ENCODE measurements around the gene SEMA5B.

SEMA5B gene

DNA sequence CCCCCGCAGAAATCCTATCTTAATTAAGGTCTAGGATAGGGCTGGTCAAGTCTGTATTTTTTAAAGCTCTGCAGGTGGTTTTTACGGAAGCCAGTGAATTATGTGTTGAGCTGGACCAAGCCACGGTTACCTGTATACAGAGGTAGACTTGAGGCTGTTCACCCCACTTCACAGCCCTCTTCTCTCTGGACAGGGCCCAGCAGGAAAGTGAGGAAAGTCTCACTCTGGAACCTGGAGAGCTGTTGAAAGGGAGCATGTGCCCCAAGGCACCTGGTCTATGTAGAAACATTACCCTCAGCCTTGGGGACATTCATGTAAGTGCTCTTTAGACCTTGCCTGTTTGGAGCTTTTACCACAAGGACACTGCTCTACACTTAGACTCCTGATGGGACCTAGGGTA, 6.9 kb downstream of the SEMA5B start:
- Histone ChIP-seq H3K27me3 (ENCODE audit: control insufficient read depth, insufficient read depth, low read length) (peaks cover 12% of the 10 kb centered on the region), H3K4me3 (ENCODE audit: low read length) (no peak overlapping the region), H3K36me3 (ENCODE audit: control insufficient read depth, low read depth, low read length) (no peaks in the 10 kb centered on the region)

DNA sequence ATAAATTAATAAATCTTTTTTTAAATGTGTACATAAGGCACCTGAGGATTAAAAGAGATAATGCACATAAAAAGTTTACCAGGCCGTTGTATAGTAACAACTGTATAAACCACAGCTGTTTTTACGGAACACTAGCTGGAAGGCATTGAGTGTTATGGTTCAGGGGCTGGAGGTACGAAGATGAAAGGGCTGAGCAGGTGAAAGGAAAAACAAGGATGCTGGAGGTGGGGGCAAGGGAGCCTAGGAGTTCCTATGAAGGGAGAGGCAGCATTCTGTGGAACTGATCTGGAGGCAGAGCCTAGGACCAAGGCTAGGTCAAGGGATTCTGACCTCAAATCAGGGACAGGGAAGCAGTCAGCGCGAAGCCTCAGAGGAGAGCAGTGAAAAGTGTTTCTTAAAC, 8.0 kb downstream of the SEMA5B start:
- H3K4me3 ChIP-seq (ENCODE audit: low read length): no peak overlapping the region
- no peaks in the 10 kb centered on the region for H3K36me3 ChIP-seq (ENCODE audit: control insufficient read depth, low read depth, low read length)
- H3K9me3 ChIP-seq (ENCODE audit: control insufficient read depth, low read depth, low read length): no peaks in the 10 kb centered on the region
- H3K27me3 ChIP-seq (ENCODE audit: control insufficient read depth, insufficient read depth, low read length): peaks cover 1% of the 10 kb centered on the region
- H3K4me1 ChIP-seq (ENCODE audit: control insufficient read depth, low read depth, low read length): peaks cover 32% of the 10 kb centered on the region
- no peak overlapping the region for H3K27ac ChIP-seq (ENCODE audit: low read length)
- no peak overlapping the region for H3K9ac ChIP-seq (ENCODE audit: low read length)

More for the DNA sequence above, 6.9 kb downstream of the SEMA5B start:
- H3K9ac ChIP-seq (ENCODE audit: low read length): no peak overlapping the region
- peaks cover 38% of the 10 kb centered on the region for H3K4me1 ChIP-seq (ENCODE audit: control insufficient read depth, low read depth, low read length)
- H3K9me3 ChIP-seq (ENCODE audit: control insufficient read depth, low read depth, low read length): no peaks in the 10 kb centered on the region
- H3K27ac ChIP-seq (ENCODE audit: low read length): no peak overlapping the region

DNA sequence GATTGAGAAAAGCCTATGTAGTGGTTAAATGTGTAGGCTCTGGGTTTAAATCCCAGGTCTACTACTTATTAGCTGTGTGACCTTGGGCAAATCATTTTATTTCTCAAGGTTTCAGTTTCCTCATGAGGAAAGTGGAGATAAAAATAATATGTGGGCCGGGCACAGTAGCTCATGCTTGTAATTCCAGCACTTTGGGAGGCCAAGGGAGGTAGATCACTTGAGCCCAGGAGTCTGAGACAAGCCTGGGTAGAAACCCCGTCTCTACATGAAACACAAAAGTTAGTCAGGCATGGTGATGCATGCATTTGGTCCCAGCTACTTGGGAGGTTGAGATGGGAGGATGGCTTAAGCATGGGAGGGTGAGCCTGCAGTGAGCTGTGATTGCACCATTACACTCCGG, 8.4 kb downstream of the SEMA5B start:
- H3K27me3 ChIP-seq (ENCODE audit: control insufficient read depth, insufficient read depth, low read length): no peaks in the 10 kb centered on the region
- no peaks in the 10 kb centered on the region for H3K36me3 ChIP-seq (ENCODE audit: control insufficient read depth, low read depth, low read length)
- H3K27ac ChIP-seq (ENCODE audit: low read length): no peak overlapping the region
- no peak overlapping the region for H3K4me3 ChIP-seq (ENCODE audit: low read length)
- H3K9me3 ChIP-seq (ENCODE audit: control insufficient read depth, low read depth, low read length): no peaks in the 10 kb centered on the region
- peaks cover 32% of the 10 kb centered on the region for H3K4me1 ChIP-seq (ENCODE audit: control insufficient read depth, low read depth, low read length)
- H3K9ac ChIP-seq (ENCODE audit: low read length): no peak overlapping the region

DNA sequence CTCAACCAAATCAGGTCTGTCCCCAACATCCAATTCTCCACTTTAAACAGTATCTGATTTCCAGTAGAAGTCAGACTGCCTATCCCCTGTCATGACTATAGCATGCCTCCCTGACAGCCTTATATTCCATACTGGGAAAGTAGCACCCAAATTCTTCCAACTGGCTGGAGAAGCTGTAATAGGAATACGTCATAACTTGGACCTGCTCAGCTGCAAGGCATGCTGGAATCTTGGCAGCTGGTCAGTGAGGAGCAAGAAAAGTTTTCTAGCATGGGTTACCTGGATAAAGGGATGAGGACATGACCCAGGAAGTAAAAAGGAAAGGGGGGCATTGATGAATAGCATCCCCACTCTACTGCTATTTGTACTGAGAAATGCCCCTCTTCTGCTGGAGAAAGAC, 8.9 kb downstream of the SEMA5B start:
- Histone ChIP-seq H3K27me3 (ENCODE audit: control insufficient read depth, insufficient read depth, low read length) (no peaks in the 10 kb centered on the region), H3K9ac (ENCODE audit: low read length) (no peak overlapping the region), H3K36me3 (ENCODE audit: control insufficient read depth, low read depth, low read length) (no peaks in the 10 kb centered on the region), H3K4me3 (ENCODE audit: low read length) (no peak overlapping the region), H3K4me1 (ENCODE audit: control insufficient read depth, low read depth, low read length) (peaks cover 32% of the 10 kb centered on the region), H3K27ac (ENCODE audit: low read length) (no peak overlapping the region), H3K9me3 (ENCODE audit: control insufficient read depth, low read depth, low read length) (no peaks in the 10 kb centered on the region)

DNA sequence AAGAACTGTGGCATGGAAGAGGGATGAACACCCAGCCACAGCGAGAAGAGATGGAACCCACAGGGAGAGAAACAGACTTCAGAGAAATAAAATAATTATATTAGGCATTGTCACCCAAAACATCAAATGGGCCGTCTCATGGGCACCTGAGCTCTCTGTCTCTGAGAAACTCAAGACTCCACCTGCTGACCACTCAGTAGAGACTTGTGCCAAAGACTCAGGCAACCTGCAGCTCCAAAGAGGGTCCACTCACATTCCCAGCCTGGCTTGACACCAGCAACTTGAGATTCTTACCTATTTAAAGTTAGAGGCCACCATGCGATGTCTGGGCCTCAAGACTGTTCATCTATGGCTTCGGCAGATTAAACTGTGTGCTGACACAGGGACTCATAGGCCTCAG, 12.0 kb downstream of the SEMA5B start:
- Histone ChIP-seq H3K9me3 (ENCODE audit: control insufficient read depth, low read depth, low read length) (no peaks in the 10 kb centered on the region), H3K4me3 (ENCODE audit: low read length) (no peak overlapping the region), H3K9ac (ENCODE audit: low read length) (no peak overlapping the region), H3K4me1 (ENCODE audit: control insufficient read depth, low read depth, low read length) (peaks cover 3% of the 10 kb centered on the region), H3K36me3 (ENCODE audit: control insufficient read depth, low read depth, low read length) (no peaks in the 10 kb centered on the region), H3K27ac (ENCODE audit: low read length) (no peak overlapping the region), H3K27me3 (ENCODE audit: control insufficient read depth, insufficient read depth, low read length) (no peaks in the 10 kb centered on the region)

DNA sequence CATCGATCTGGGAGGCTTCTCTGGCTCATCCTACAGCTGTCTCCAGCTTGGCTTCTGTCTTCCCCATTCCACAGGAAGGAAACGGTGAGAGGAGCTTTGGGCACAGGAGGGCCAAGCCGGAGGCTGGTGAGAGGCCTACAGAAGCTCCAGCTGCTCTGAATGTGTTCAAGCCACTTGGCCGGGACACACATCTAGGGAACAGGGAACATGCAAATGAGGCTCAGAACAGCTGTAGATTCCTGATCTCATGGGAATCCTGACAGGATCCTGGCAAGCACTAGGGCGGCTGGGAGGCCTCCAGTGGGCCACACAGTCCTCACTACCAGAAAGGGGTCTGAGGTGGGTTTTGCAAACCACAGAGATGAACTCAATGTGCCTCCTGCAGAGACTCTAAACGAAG, 13.7 kb downstream of the SEMA5B start:
- Histone ChIP-seq H3K4me3 (ENCODE audit: low read length) (no peak overlapping the region), H3K36me3 (ENCODE audit: control insufficient read depth, low read depth, low read length) (no peaks in the 10 kb centered on the region), H3K27me3 (ENCODE audit: control insufficient read depth, insufficient read depth, low read length) (no peaks in the 10 kb centered on the region)

DNA sequence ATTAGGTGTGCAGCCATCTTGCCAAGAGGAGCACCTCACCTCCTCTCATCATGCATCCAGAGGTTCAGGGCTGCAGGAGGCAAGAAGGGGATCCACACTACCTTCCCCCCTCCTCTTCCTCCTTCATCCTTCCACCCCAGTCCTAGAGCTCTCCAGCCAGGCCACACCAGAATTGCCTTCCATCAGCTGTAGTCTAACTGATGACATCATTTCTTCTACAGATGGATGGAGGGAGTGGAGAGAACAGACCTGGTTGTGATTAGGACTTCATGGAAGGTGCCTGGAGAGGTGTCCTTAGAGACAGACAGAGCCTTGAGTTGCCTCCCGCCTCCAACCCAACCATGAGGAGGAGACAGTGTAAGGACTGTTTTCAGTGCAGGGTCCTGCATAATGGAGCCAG, 14.9 kb downstream of the SEMA5B start:
- no peaks in the 10 kb centered on the region for H3K9me3 ChIP-seq (ENCODE audit: control insufficient read depth, low read depth, low read length)
- H3K4me1 ChIP-seq (ENCODE audit: control insufficient read depth, low read depth, low read length): no peaks in the 10 kb centered on the region
- H3K4me3 ChIP-seq (ENCODE audit: low read length): no peak overlapping the region
- H3K36me3 ChIP-seq (ENCODE audit: control insufficient read depth, low read depth, low read length): no peaks in the 10 kb centered on the region
- H3K27me3 ChIP-seq (ENCODE audit: control insufficient read depth, insufficient read depth, low read length): no peaks in the 10 kb centered on the region
- no peak overlapping the region for H3K27ac ChIP-seq (ENCODE audit: low read length)
- H3K9ac ChIP-seq (ENCODE audit: low read length): no peak overlapping the region

More for the DNA sequence above, 13.7 kb downstream of the SEMA5B start:
- Histone ChIP-seq H3K9me3 (ENCODE audit: control insufficient read depth, low read depth, low read length) (no peaks in the 10 kb centered on the region), H3K27ac (ENCODE audit: low read length) (no peak overlapping the region), H3K4me1 (ENCODE audit: control insufficient read depth, low read depth, low read length) (no peaks in the 10 kb centered on the region), H3K9ac (ENCODE audit: low read length) (no peak overlapping the region)

DNA sequence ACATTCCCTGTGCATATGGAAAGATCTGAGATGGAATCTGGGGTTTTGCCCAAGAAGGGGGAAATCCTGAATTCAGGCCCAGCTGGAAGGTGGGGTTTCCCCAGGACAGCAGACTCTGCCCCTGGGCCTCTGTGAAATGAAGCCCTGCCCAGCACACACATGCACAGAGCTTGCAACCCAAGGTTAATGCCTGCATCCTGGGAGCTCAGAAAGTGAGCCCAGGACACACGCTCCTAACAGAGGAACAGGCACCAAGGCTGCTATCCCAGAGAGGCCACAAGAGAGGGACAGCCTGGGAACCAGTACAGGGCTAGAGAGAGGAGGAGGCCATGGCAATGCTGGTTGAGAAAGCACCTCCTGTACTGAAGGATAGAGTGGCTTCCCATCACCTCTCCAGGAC, 16.1 kb downstream of the SEMA5B start:
- Histone ChIP-seq H3K9me3 (ENCODE audit: control insufficient read depth, low read depth, low read length) (no peaks in the 10 kb centered on the region), H3K27ac (ENCODE audit: low read length) (no peak overlapping the region), H3K4me1 (ENCODE audit: control insufficient read depth, low read depth, low read length) (peaks cover 5% of the 10 kb centered on the region), H3K4me3 (ENCODE audit: low read length) (no peak overlapping the region), H3K27me3 (ENCODE audit: control insufficient read depth, insufficient read depth, low read length) (no peaks in the 10 kb centered on the region), H3K9ac (ENCODE audit: low read length) (no peak overlapping the region), H3K36me3 (ENCODE audit: control insufficient read depth, low read depth, low read length) (no peaks in the 10 kb centered on the region)

DNA sequence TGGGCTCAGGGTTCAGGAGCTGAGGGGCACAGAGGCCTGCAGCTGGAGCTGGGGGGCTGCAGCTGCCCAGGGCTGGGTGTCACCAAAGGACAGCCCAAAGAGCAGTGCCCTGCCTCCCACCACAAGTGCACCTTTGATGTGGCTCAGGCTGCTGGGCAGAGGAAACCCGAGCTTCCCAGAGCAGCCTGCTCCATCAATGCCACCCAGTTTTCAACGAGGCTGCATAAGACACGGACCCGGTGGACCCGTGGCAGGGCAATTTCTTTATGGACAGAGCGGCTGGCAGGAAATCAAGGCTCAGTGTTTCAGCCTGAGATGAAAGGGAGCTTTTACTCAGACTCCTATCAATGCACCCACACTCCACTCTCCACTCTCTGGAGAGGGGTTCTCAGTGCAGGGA, 18.7 kb downstream of the SEMA5B start:
- Histone ChIP-seq H3K27ac (ENCODE audit: low read length) (no peak overlapping the region), H3K27me3 (ENCODE audit: control insufficient read depth, insufficient read depth, low read length) (no peaks in the 10 kb centered on the region), H3K9me3 (ENCODE audit: control insufficient read depth, low read depth, low read length) (no peaks in the 10 kb centered on the region), H3K9ac (ENCODE audit: low read length) (no peak overlapping the region), H3K4me1 (ENCODE audit: control insufficient read depth, low read depth, low read length) (peaks cover 9% of the 10 kb centered on the region), H3K4me3 (ENCODE audit: low read length) (no peak overlapping the region), H3K36me3 (ENCODE audit: control insufficient read depth, low read depth, low read length) (no peaks in the 10 kb centered on the region)

DNA sequence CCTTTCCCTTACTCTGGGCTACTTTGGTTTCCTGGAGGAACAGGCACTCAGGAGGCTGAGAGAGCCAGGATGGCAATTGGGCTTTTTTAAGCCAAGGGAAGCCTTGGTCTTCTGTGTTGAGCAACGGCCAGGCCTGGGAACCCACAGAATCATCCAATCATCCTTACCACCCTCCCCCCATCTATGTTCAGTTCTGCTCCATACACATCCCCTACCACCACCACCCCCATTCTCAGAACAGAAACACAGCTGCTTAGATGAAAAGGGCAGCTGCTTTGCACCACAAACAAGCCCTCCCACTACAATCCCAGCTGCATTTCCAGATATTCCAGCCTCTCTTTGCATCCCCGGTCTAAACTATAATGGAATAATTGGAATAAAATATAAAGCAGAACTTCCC, 21.0 kb downstream of the SEMA5B start:
- H3K27ac ChIP-seq (ENCODE audit: low read length): no peak overlapping the region
- no peak overlapping the region for H3K9ac ChIP-seq (ENCODE audit: low read length)
- no peaks in the 10 kb centered on the region for H3K36me3 ChIP-seq (ENCODE audit: control insufficient read depth, low read depth, low read length)
- H3K4me1 ChIP-seq (ENCODE audit: control insufficient read depth, low read depth, low read length): peaks cover 23% of the 10 kb centered on the region
- H3K9me3 ChIP-seq (ENCODE audit: control insufficient read depth, low read depth, low read length): no peaks in the 10 kb centered on the region
- no peaks in the 10 kb centered on the region for H3K27me3 ChIP-seq (ENCODE audit: control insufficient read depth, insufficient read depth, low read length)
- H3K4me3 ChIP-seq (ENCODE audit: low read length): no peak overlapping the region

DNA sequence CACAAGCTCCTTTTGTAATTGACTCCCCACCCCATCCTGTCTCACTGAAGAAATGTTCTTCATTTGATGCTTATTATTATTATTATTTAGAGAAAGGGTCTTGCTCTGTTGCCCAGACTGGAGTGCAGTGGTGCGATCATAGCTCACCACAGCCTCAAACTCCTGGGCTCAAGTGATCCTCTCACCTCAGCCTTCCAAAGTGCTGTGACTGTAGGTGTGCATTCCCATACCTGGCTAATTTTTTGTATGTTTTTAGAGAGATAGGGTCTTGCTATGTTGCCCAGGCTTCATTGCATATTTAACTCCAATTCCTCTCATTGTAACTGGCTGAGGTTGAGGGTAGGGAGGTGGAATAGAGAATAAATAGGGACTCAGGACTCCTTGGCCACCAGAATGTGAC, 22.3 kb downstream of the SEMA5B start:
- Histone ChIP-seq H3K4me1 (ENCODE audit: control insufficient read depth, low read depth, low read length) (peaks cover 25% of the 10 kb centered on the region), H3K9ac (ENCODE audit: low read length) (no peak overlapping the region), H3K27me3 (ENCODE audit: control insufficient read depth, insufficient read depth, low read length) (no peaks in the 10 kb centered on the region), H3K27ac (ENCODE audit: low read length) (no peak overlapping the region), H3K36me3 (ENCODE audit: control insufficient read depth, low read depth, low read length) (no peaks in the 10 kb centered on the region), H3K4me3 (ENCODE audit: low read length) (no peak overlapping the region), H3K9me3 (ENCODE audit: control insufficient read depth, low read depth, low read length) (no peaks in the 10 kb centered on the region)

DNA sequence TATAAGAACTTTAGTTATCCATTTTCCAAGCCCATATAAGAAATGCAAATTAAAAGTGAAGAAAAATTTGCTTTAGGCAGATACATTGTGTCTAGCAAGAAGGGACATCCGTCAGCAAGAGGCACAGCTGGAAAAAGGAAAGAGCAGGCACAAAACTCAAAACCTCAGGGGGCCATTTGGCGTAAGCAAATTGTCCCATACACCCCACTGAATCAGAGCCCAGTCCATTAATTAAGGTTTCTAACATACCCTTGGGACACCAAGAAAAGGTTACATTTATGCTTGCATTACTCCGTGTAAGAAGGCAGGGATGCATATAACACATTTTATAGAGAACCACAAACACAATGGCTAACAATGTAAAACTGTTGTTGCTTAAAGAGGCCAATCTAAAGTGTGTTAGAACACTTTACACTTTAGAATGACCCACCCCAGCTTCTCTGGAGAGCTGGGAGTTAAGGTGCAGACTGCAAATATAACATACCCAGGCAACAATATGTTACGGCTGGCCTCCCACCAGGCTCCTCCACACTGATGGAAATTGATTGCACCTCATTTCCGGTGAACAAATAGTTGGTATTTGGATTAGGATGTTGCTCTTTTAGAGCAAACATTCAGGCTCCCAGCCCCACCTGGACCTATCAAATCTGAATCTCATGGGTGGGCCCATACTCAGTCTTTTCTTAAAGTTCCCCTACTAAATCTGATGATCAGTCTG, 23.2 kb downstream of the SEMA5B start:
- Histone ChIP-seq H3K4me3 (ENCODE audit: low read length) (no peak overlapping the region), H3K9me3 (ENCODE audit: control insufficient read depth, low read depth, low read length) (no peaks in the 10 kb centered on the region), H3K27ac (ENCODE audit: low read length) (no peak overlapping the region), H3K27me3 (ENCODE audit: control insufficient read depth, insufficient read depth, low read length) (no peaks in the 10 kb centered on the region), H3K36me3 (ENCODE audit: control insufficient read depth, low read depth, low read length) (no peaks in the 10 kb centered on the region), H3K4me1 (ENCODE audit: control insufficient read depth, low read depth, low read length) (peaks cover 25% of the 10 kb centered on the region), H3K9ac (ENCODE audit: low read length) (no peak overlapping the region)
